Transverse colon (tissue), 4 donors: Measurements from ENCODE around the gene CD244. TPM values are rescaled to one million over a fixed set of nuclear protein-coding genes. Genes with fewer than 3 reads are reported as not detected.

Source experiments
- DNase-seq: peaks from one replicate; pipeline ENCODE4 v3.0.0-alpha.2; 2019
- H3K27ac ChIP-seq, 4 donors: fragments of 200-600 bp; sonication (generic); 2 replicates each; pipeline ENCODE4 v1.5.1; 2016 to 2018; ENCODE audit warnings: inconsistent platforms in 4 of 4
- H3K27me3 ChIP-seq: fragments of 200-600 bp; sonication (generic); 2 replicates; pipeline ENCODE4 v1.5.1; 2017; ENCODE audit warnings: inconsistent platforms
- H3K36me3 ChIP-seq, 4 donors: fragments of 200-600 bp; sonication (generic); 2 replicates each; pipeline ENCODE4 v1.5.1; 2017 to 2019; ENCODE audit warnings: inconsistent platforms in 4 of 4
- H3K4me1 ChIP-seq, 4 donors: fragments of 200-600 bp; sonication (generic); 2 replicates each; pipeline ENCODE4 v1.5.1; 2017 to 2020; ENCODE audit warnings: inconsistent platforms in 4 of 4
- H3K4me3 ChIP-seq, 4 donors: fragments of 200-600 bp; sonication (generic); 1 replicate in 1 of 4; 2 replicates in 3 of 4; pipeline versions ENCODE4 v1.5.1 to v1.6.1; 2017 to 2019; ENCODE audit warnings: inconsistent platforms in 4 of 4
- H3K9me3 ChIP-seq, 2 donors: fragments of 200-600 bp; sonication (generic); 2 replicates each; pipeline ENCODE4 v1.5.1; 2017 to 2019; ENCODE audit warnings: inconsistent platforms in 2 of 2
- EP300 ChIP-seq: sonication (generic); formaldehyde crosslinking; IDR thresholded peaks from one replicate; pipeline ENCODE4 v1.6.1; 2017; ENCODE audit warnings: antibody characterized with exemption, low read depth
- POLR2A ChIP-seq: fragments of 450-650 bp; IDR thresholded peaks from one replicate; pipeline ENCODE4 v1.6.1; 2016; ENCODE audit warnings: antibody characterized with exemption, mild to moderate bottlenecking, moderate library complexity
- POLR2AphosphoS5 ChIP-seq, 3 donors: sonication (generic); formaldehyde crosslinking; IDR thresholded peaks; one replicate each; pipeline ENCODE4 v1.6.1; 2016; ENCODE audit warnings: antibody characterized with exemption in 3 of 3
- WGBS, 2 donors: methylation state at CpG; one replicate each; pipeline ENCODE4 v1.1.5; 2018; ENCODE audit warnings: low coverage in 1 of 2; 5-methylcytosine and 5-hydroxymethylcytosine counted together
- in situ Hi-C, 4 donors: fragments of 200-750 bp; cut with MboI; loops; one replicate each; pipeline versions ENCODE4 v1.15.0 to v1.15.1; 2017; ENCODE audit warnings: low sequenced_read_pairs in 3 of 4, low pct_ligation_motif_present in 1 of 4, low pct_unique_long_range_greater_than_20kb in 1 of 4
- intact Hi-C: fragments of 100-400 bp; cut with DNase I; formaldehyde crosslinking; loops from one replicate; pipeline ENCODE4 v1.15.1; 2023; ENCODE audit warnings: low total_unique reads
- total RNA-seq, 4 donors: library from RNA; depleted of rRNA; stranded (reverse); fragments of >200 nt; gene quantifications; one replicate each; pipeline ENCODE4 v1.1.0, GENCODE V29; 2016
- TF ChIP-seq, protein P1 (sequence below), 5 experiments: fragments of 200-600 bp in 3 of 5; fragments of 450-650 bp in 2 of 5; sonication (generic) in 3 of 5; IDR thresholded peaks; 1 replicate in 2 of 5; 2 replicates in 3 of 5; pipeline ENCODE4 v1.5.1; 2016 to 2017; ENCODE audit warnings: antibody characterized with exemption in 5 of 5, inconsistent platforms in 3 of 5, mild to moderate bottlenecking in 2 of 5, moderate library complexity in 1 of 5

CD244 gene
- total RNA-seq, 4 donors from 2014 or later = 0.48 to 0.55 TPM; not detected in 2

DNA sequence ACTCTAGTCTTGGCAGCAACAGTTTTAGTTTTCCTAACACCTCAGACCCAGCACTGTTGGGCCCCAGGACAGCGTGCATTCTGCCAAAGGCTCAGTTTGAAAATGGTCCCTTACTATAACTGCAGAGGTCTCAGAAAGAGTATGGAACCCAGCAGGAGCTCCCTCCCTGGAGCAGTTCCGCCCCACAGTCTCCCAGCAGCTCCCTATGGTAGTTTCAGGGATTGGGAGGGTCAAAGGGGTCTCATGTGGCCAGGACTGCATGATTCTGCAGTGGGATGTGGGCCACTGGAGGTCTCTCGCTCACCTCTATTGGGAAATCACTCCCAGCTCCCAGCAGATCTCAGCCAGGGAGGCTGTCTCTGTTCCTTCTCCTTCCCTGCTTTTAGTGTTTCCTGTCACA, 54.4 kb downstream of the CD244 start:
- in situ Hi-C loops (no loop called here), intact Hi-C loops (no loop called here)
- Histone ChIP-seq H3K36me3 (no peaks in the 10 kb centered on the region), H3K4me3 (no peak overlapping the region), H3K9me3 (peaks cover 6 to 7% of the 10 kb centered on the region in 2 donors), H3K4me1 (no peaks in the 10 kb centered on the region), H3K27me3 (no peaks in the 10 kb centered on the region), H3K27ac (no peak overlapping the region)
- TF ChIP-seq, protein P1, sequence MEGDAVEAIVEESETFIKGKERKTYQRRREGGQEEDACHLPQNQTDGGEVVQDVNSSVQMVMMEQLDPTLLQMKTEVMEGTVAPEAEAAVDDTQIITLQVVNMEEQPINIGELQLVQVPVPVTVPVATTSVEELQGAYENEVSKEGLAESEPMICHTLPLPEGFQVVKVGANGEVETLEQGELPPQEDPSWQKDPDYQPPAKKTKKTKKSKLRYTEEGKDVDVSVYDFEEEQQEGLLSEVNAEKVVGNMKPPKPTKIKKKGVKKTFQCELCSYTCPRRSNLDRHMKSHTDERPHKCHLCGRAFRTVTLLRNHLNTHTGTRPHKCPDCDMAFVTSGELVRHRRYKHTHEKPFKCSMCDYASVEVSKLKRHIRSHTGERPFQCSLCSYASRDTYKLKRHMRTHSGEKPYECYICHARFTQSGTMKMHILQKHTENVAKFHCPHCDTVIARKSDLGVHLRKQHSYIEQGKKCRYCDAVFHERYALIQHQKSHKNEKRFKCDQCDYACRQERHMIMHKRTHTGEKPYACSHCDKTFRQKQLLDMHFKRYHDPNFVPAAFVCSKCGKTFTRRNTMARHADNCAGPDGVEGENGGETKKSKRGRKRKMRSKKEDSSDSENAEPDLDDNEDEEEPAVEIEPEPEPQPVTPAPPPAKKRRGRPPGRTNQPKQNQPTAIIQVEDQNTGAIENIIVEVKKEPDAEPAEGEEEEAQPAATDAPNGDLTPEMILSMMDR (IDR thresholded peaks at IDR 0.05) = no peak
- TF ChIP-seq POLR2AphosphoS5 (IDR thresholded peaks at IDR 0.05) (no peak), EP300 (no peak), POLR2A (no peak)
- 80 to 83% methylated on average over 1 to 3 of the region's 3 CpGs for WGBS, 2 donors
- DNase-seq = no peak

DNA sequence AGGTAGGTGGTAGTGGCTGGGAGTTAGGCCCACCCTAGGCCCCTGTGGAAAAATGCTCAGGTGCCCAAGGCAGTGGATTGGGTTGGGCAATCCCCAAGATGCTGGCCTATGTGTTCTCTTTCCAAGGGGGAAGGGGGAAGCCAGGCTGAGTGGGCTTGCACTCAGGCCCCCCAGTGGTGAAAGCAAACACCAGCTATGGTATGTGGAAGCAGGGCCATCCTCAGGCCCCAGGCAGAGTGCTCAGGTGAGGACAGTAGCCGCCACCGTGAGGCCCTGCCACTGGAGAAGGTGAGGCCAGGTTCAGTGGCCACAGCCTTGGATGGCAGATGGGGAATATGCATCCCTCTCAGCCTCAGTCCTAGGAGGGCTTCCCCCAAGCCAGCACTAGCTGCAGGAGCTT, 54.9 kb downstream of the CD244 start:
- peaks cover 6 to 7% of the 10 kb centered on the region in 2 donors for H3K9me3 ChIP-seq
- H3K4me1 ChIP-seq = no peaks in the 10 kb centered on the region
- no peak overlapping the region for H3K27ac ChIP-seq
- no peak for DNase-seq
- TF ChIP-seq, protein P1 (IDR thresholded peaks at IDR 0.05) = no peak
- TF ChIP-seq POLR2AphosphoS5 (IDR thresholded peaks at IDR 0.05) (no peak), EP300 (no peak), POLR2A (no peak)
- no peak overlapping the region for H3K4me3 ChIP-seq
- WGBS, 2 donors = 92% methylated on average over 2 of the region's 2 CpGs; no CpG with 5 or more reads in 1 of the 2 donors
- no peaks in the 10 kb centered on the region for H3K36me3 ChIP-seq
- in situ Hi-C loops (no loop called here), intact Hi-C loops (no loop called here)
- no peaks in the 10 kb centered on the region for H3K27me3 ChIP-seq

DNA sequence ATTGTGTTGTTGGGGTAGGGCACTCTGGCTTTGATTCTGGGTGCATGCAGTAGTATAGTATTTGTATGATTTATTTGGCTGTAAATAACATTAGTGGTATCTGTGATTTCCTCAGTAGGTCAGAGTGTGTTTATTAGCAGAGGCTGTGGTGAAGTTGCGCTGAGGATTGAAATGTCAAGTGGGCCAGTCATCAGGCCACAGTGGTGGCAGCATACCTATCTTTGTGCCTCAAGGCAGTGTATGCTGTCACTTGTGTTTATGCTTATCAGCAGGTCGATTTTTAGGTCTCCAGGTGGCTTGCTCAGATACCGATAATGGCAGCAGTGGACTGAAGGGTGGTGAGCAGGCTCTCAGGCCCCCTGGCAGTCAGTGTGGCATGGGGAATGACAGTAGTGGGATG, 55.4 kb downstream of the CD244 start:
- H3K4me3 ChIP-seq = no peak overlapping the region
- WGBS, 2 donors = 82 to 100% methylated on average over 1 to 3 of the region's 3 CpGs
- in situ Hi-C loops (no loop called here), intact Hi-C loops (no loop called here)
- TF ChIP-seq, protein P1 (IDR thresholded peaks at IDR 0.05) = no peak
- TF ChIP-seq POLR2AphosphoS5 (IDR thresholded peaks at IDR 0.05) (no peak), EP300 (no peak), POLR2A (no peak)
- H3K27ac ChIP-seq = no peak overlapping the region
- H3K9me3 ChIP-seq = peaks cover 6 to 7% of the 10 kb centered on the region in 2 donors
- no peaks in the 10 kb centered on the region for H3K27me3 ChIP-seq
- H3K4me1 ChIP-seq = no peaks in the 10 kb centered on the region
- no peaks in the 10 kb centered on the region for H3K36me3 ChIP-seq
- no peak for DNase-seq

DNA sequence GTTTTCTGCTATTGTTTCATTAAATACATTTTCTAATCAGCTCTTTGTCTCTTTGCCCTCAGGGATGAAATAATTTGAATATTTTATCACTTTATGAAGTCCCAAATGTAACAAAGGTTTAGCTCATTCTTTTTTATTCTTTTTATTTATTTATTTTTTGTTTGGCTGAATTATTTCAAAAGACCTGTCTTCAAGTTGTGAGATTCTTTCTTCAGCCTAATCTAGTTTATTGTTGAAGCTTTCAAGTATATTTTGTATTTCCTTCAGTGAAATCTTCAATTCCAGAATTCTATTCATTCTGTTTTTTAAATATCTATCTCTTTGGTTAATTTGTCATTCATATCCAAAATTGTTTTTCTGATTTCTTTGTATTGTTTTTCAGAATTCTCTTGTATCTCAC, 55.9 kb downstream of the CD244 start:
- TF ChIP-seq POLR2A (no peak), POLR2AphosphoS5 (IDR thresholded peaks at IDR 0.05) (no peak), EP300 (no peak)
- TF ChIP-seq, protein P1 (IDR thresholded peaks at IDR 0.05) = no peak

More for the DNA sequence above, 55.9 kb downstream of the CD244 start:
- H3K4me1 ChIP-seq = no peaks in the 10 kb centered on the region
- intact Hi-C loops = no loop called here
- no peak overlapping the region for H3K27ac ChIP-seq
- no peak for DNase-seq
- H3K9me3 ChIP-seq = peaks cover 6 to 7% of the 10 kb centered on the region in 2 donors
- H3K27me3 ChIP-seq = no peaks in the 10 kb centered on the region
- in situ Hi-C loops = no loop called here
- H3K4me3 ChIP-seq = no peak overlapping the region
- H3K36me3 ChIP-seq = no peaks in the 10 kb centered on the region
